ENCODE data around the gene THEM4. TPM values are rescaled to one million over a fixed set of nuclear protein-coding genes. Genes with fewer than 3 reads are reported as not detected.
A peak's percentile ranks its signal among the peaks of the same experiment; 100 is the strongest.

Gene THEM4
- total RNA-seq, 1 donor from 2014 or later: 27.2 TPM

DNA sequence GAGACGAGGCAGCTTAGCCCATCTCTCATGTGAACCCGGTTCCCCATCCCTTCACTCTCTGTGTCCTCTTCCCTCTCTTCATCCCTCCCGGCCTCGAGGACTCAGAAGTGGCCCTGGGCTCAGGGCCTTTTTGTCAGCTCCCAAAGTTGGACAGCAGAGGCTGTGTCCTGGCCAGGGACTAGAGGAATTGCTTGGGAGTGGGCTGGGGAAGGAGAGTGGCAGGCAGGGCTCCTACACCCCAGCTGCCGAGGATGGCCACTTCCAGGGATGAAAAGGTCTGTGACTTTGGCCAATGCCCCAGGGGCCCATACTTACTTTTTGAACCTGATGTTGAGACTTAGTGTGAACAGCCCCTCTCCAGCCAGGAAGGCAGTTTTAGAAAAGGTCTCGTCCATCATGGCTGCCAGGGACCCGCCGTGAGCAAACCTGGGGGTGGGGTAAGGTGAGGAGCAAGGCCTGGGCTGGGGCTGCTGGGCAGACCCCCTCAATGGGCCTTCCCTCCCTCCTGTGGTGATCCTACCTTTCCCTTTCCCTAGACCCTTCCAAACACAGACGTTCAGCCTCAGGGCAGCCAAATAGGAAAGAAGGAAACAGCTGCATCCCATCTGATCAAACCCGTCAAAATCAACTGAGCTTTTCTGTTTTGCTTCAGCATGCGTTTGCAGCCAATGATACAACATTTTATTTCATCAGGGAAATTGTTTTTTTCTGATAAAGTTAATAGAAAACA, 61.3 kb downstream of the THEM4 start:
- no peak for DNase-seq (ENCODE audit: low spot score)
- intact Hi-C loops (cut with micrococcal nuclease): loop anchor here (10.0 kb wide), 1 partner anchor 57 kb away; the partner anchor contains the start of gene THEM4
- H3K27ac Mint-ChIP-seq: peak overlapping the region; percentile 63
- H3K36me3 Mint-ChIP-seq (ENCODE audit: low read depth): peaks cover 31% of the 10 kb centered on the region
- no peaks in the 10 kb centered on the region for H3K9me3 Mint-ChIP-seq
- H3K4me1 Mint-ChIP-seq (ENCODE audit: low read depth): peaks cover 21% of the 10 kb centered on the region
- no peaks in the 10 kb centered on the region for H3K27me3 Mint-ChIP-seq (ENCODE audit: low read depth)
- no peak overlapping the region for H3K4me3 Mint-ChIP-seq (ENCODE audit: low read depth)

DNA sequence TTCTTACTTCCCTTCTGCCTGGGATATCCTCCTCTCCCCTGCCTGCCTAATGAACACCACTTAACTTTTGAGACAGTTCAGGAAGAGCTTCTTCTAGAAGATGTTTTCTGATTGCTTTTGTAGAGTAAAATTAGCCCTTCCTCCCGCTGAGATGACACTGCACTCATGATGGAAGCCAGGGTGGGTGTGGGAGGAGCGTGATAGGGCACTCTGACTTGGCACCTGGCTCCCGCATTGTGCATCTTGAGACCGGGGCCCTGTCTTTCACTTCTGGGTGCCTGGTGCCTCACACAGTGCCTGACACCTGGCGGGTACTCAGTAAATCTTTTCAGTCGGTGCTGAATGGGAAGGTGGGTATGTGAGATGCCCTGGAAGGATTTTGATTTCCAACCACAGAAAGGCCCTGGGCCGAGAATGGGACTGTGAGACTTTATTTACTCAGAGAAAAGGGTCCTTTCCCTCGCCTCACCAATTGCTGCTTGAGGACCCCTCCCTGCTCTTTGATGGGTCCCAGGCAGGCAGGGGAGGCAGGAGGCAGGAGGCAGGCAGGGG, 62.5 kb downstream of the THEM4 start:
- no peak for DNase-seq (ENCODE audit: low spot score)
- peaks cover 34% of the 10 kb centered on the region for H3K36me3 Mint-ChIP-seq (ENCODE audit: low read depth)
- H3K27me3 Mint-ChIP-seq (ENCODE audit: low read depth): no peaks in the 10 kb centered on the region
- peak overlapping the region; percentile 56 for H3K27ac Mint-ChIP-seq
- no peak overlapping the region for H3K4me3 Mint-ChIP-seq (ENCODE audit: low read depth)
- no peaks in the 10 kb centered on the region for H3K9me3 Mint-ChIP-seq
- intact Hi-C loops (cut with micrococcal nuclease): loop anchor here (10.0 kb wide), 1 partner anchor 58 kb away; the partner anchor contains the start of gene THEM4
- H3K4me1 Mint-ChIP-seq (ENCODE audit: low read depth): peaks cover 21% of the 10 kb centered on the region

DNA sequence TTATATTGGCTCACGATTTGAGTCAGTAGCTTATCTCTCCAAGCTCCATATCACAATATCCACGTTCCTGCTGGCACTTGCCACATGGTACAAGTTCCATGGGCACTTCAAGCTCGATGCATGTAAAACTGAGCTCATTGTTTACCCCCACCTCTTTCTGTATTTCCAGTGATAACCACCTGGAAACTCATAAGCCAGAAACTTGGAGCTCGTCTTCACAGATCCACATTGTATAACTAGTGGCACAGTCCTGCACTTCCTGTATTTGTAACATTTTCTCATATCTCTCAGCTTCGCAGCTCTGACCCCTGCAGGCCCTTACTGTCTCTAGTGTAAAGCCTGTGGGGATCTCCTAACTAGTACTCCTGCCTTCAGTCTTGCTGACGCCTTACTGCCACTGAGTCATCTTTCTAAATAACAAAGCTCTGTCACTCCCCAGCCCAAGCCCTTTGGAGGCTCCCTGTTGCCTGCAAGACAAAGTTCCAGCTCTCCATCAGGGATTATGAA, 63.2 kb downstream of the THEM4 start:
- no peaks in the 10 kb centered on the region for H3K9me3 Mint-ChIP-seq
- intact Hi-C loops (cut with micrococcal nuclease): loop anchor here (10.0 kb wide), 1 partner anchor 59 kb away; the partner anchor contains the start of gene THEM4
- no peaks in the 10 kb centered on the region for H3K27me3 Mint-ChIP-seq (ENCODE audit: low read depth)
- no peak overlapping the region for H3K4me3 Mint-ChIP-seq (ENCODE audit: low read depth)
- peak overlapping the region; percentile 56 for H3K27ac Mint-ChIP-seq
- peaks cover 28% of the 10 kb centered on the region for H3K4me1 Mint-ChIP-seq (ENCODE audit: low read depth)
- peaks cover 39% of the 10 kb centered on the region for H3K36me3 Mint-ChIP-seq (ENCODE audit: low read depth)
- DNase-seq (ENCODE audit: low spot score): no peak

DNA sequence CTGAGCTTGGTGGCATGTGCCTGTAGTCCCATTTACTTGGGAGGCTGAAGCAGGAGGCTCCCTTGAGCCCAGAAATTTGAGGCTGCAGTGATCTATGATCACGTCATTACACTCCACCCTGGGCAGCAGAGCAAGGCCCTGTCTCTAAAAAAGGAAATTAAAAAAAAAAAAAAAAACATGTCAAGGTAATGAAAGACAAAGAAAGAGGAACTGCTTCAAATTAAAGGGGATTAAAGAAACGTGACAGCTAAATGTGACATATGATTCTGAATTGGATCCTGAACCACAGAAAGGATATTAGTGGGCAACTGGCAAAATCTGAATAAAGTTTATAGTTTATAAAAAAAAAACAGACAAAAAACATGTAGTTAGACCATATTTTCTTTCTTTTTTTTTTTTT, 65.9 kb downstream of the THEM4 start:
- H3K27ac Mint-ChIP-seq: no peak overlapping the region
- peaks cover 36% of the 10 kb centered on the region for H3K36me3 Mint-ChIP-seq (ENCODE audit: low read depth)
- peaks cover 31% of the 10 kb centered on the region for H3K4me1 Mint-ChIP-seq (ENCODE audit: low read depth)
- no peak overlapping the region for H3K4me3 Mint-ChIP-seq (ENCODE audit: low read depth)
- no peak for DNase-seq (ENCODE audit: low spot score)
- H3K9me3 Mint-ChIP-seq: no peaks in the 10 kb centered on the region
- intact Hi-C loops (cut with micrococcal nuclease): loop anchor here (10.0 kb wide), 1 partner anchor 61 kb away; the partner anchor contains the start of gene THEM4
- H3K27me3 Mint-ChIP-seq (ENCODE audit: low read depth): no peaks in the 10 kb centered on the region

DNA sequence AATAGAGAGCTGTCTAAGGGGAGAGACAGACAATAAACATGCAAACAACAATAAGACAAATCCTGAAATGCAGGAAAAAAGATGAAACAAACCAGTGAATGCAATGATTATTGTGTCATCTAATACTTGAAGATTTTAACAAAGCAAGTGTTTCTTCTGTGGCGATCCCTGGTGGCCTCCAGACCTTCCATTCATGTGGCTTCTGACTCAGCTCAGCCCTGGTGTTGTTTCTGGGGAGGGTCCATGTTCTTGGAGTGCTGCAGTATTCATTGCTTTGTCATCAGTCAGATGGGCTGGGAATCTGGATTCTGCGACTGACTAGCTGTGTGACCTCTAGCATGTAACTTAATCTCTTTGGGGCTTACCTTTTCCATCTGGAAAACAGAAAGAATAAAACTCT, 68.2 kb downstream of the THEM4 start:
- Mint-ChIP-seq H3K4me3 (ENCODE audit: low read depth) (no peak overlapping the region), H3K9me3 (no peaks in the 10 kb centered on the region), H3K4me1 (ENCODE audit: low read depth) (peaks cover 36% of the 10 kb centered on the region), H3K27ac (no peak overlapping the region), H3K36me3 (ENCODE audit: low read depth) (peaks cover 29% of the 10 kb centered on the region), H3K27me3 (ENCODE audit: low read depth) (no peaks in the 10 kb centered on the region)
- intact Hi-C loops (cut with micrococcal nuclease): loop anchor here (10.0 kb wide), 1 partner anchor 64 kb away; the partner anchor contains the start of gene THEM4
- DNase-seq (ENCODE audit: low spot score): no peak

DNA sequence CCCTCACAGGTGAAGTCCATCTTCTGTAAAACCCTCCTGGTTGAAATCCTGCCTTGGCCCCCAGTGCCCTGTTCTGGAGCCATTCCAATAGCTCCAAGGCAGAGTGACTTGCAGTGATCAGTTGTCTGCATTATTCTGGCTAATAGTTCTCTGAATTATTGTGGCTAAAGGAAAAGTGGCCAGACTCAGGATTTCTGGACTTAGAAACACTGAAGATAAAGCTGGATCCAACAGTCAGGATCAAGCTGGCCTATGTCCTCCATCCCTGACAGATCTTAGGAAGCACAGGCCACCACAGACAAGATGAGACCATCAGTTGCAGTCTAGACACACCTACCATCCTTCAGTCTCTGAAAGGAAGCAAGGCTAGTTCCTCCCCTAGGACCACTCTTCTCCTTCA, 68.9 kb downstream of the THEM4 start:
- peaks cover 36% of the 10 kb centered on the region for H3K4me1 Mint-ChIP-seq (ENCODE audit: low read depth)
- DNase-seq (ENCODE audit: low spot score): no peak
- H3K4me3 Mint-ChIP-seq (ENCODE audit: low read depth): peak overlapping the region; percentile 78
- no peaks in the 10 kb centered on the region for H3K9me3 Mint-ChIP-seq
- intact Hi-C loops (cut with micrococcal nuclease): loop anchor here (10.0 kb wide), 1 partner anchor 64 kb away; the partner anchor contains the start of gene THEM4
- peaks cover 26% of the 10 kb centered on the region for H3K36me3 Mint-ChIP-seq (ENCODE audit: low read depth)
- peak overlapping the region; percentile 80 for H3K27ac Mint-ChIP-seq
- no peaks in the 10 kb centered on the region for H3K27me3 Mint-ChIP-seq (ENCODE audit: low read depth)

DNA sequence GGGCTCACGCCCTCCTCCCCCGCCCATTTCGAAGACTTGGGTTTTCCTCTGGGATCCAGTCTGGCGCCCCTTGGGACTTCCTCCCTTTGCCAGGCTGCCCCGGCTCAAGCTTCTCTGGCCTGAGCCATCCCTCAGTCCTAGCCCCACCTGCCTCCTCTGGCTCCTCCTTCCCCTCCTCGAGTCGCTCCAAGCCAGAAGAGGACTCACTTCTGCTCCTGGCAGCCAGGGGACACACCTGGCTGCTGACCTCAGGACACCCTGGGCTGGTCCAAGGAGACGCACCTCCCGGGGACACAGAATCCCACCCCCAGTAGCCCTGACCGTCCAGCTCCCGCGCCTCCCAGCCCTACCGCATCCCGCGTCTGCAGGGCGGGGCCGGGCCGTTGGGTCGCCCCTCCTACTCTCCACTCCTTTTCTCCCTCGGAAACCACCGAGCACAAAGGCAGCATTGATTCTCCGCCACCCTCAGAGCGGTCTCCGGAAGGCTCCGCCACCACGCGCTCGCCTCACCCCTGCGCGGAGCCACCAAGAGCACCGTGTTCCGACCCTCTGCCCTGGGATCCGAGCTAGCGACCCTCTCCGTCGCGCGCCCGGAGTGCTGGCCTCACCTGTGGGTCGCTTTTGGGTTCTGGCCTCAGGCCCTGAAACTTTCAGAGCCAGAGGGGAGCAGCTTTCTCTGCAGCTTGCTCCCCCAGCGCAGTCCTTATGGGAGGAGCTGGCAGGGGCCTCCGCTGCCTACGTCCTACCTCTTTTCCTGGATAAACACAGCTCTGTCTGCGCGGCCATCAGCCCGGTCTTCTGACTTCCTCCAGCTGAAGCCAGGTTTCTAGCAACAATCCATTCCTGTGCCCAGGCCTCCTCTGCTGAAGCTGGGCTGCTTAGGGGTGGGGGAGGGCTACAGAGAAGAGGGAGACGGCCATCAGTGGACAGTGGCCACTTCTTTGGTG, 69.6 kb downstream of the THEM4 start, which contains the start of gene C2CD4D:
TSS of gene C2CD4D (minus strand) at position 364 of the 947 bp plus-strand sequence. CDS start 831 bp downstream, outside the sequence.
- Mint-ChIP-seq H3K9me3 (no peaks in the 10 kb centered on the region), H3K4me3 (ENCODE audit: low read depth) (peak within 1 kb of the TSS; percentile 78), H3K27me3 (ENCODE audit: low read depth) (no peaks in the 10 kb centered on the region), H3K4me1 (ENCODE audit: low read depth) (peaks cover 37% of the 10 kb centered on the region), H3K27ac (peak within 1 kb of the TSS; percentile 80), H3K36me3 (ENCODE audit: low read depth) (peaks cover 19% of the 10 kb centered on the region)
- intact Hi-C loops (cut with micrococcal nuclease): loop anchor here (5.0 to 10.0 kb wide), 5 partner anchors 47 to 385 kb away; partner anchors contain the start of genes POGZ, RIIAD1, S100A10 and TDRKH
- peak; percentile 67 for DNase-seq (ENCODE audit: low spot score)

DNA sequence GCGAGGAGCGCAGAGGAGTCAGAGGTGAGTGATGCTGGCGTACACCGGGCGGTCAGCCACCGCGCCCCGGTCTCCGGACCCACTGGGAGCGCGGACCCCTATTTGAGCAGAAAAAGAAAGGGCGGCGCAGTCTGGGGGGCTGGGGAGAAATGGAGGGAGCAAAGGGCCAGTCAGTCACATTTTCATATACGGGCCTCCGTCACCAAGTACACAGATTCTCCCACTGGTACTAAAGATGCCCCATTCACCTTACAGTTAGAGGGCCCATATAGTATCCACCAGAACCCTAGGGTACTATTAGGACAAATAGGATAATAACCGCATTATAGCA, 70.3 kb downstream of the THEM4 start:
- Mint-ChIP-seq H3K4me1 (ENCODE audit: low read depth) (peaks cover 43% of the 10 kb centered on the region), H3K27ac (peak overlapping the region; percentile 60), H3K9me3 (no peaks in the 10 kb centered on the region), H3K4me3 (ENCODE audit: low read depth) (peak overlapping the region; percentile 78), H3K27me3 (ENCODE audit: low read depth) (no peaks in the 10 kb centered on the region), H3K36me3 (ENCODE audit: low read depth) (peaks cover 14% of the 10 kb centered on the region)
- no peak for DNase-seq (ENCODE audit: low spot score)
- intact Hi-C loops (cut with micrococcal nuclease): loop anchor here (5.0 to 10.0 kb wide), 4 partner anchors 47 to 384 kb away; partner anchors contain the start of genes POGZ, RIIAD1, S100A10 and TDRKH

DNA sequence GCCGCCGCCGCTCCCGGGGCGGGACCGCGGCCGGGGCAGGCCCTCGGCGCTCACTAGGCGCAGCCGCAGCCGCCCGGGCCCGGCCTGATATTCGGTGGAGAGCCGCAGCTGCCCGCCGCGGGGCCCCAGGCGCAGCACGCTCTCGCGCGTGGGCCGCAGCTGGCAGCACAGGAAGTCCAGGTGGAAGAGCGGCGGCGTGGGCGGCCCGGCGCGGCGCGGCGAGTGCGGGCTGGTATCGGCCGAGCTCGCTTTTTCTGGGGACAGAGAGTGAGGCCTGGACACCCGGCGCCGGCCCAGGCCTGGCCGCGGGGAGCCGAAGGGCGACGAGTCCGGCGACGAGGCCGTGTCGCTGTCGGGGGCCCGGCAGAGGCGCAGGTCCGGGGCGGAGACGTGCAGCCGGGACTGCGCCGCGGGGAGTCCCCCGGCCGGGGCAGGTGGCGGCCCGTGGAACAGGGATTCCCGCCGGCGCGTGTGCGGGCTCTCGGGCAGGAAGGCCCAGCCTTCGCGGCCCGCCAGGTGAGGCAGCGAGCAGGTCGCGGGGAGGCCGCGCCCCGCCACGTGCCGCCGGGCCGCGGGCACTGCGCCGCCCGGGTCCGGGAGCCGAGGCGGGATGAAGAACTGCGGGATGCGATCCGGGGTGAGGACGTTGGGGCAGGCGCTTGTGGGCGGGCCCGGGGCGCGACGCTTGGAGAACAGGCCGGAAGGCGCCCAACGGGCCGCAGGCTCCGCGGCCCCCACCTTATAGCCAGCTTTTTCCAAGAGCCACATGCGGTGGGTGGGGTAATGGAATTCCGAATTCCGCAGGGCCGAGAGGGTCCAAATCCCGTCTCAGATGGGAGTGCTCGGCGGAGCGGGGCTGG, 70.9 kb downstream of the THEM4 start:
- Mint-ChIP-seq H3K4me3 (ENCODE audit: low read depth) (peak overlapping the region; percentile 78), H3K36me3 (ENCODE audit: low read depth) (peaks cover 14% of the 10 kb centered on the region), H3K27me3 (ENCODE audit: low read depth) (no peaks in the 10 kb centered on the region), H3K27ac (peak overlapping the region; percentile 60), H3K4me1 (ENCODE audit: low read depth) (peaks cover 49% of the 10 kb centered on the region), H3K9me3 (no peaks in the 10 kb centered on the region)
- intact Hi-C loops (cut with micrococcal nuclease): loop anchor here (5.0 to 10.0 kb wide), 4 partner anchors 46 to 384 kb away; partner anchors contain the start of genes POGZ, RIIAD1, S100A10 and TDRKH
- no peak for DNase-seq (ENCODE audit: low spot score)

DNA sequence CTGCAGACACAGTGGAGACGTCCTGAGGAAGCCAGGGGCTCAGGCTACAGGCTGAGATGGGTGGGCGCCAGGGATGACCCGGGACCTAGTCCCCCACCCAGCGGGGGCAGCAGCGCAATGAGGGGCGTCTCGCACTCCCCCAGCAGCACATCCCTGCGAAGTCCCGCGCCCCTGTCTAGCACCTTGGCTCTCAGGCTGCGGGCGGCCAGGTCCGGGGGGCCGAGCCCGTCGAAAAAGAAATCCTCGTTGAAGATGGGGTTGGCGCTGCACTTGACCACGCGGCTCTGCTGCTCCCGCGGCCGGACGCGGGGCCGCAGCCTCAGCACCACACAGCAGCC, 71.5 kb downstream of the THEM4 start:
- intact Hi-C loops (cut with micrococcal nuclease): loop anchor here (2.0 to 10.0 kb wide), 7 partner anchors 17 to 383 kb away; partner anchors contain the start of genes MRPL9, POGZ, RIIAD1 and S100A10
- Mint-ChIP-seq H3K4me1 (ENCODE audit: low read depth) (peaks cover 53% of the 10 kb centered on the region), H3K27me3 (ENCODE audit: low read depth) (no peaks in the 10 kb centered on the region), H3K9me3 (no peaks in the 10 kb centered on the region), H3K4me3 (ENCODE audit: low read depth) (peak overlapping the region; percentile 88), H3K36me3 (ENCODE audit: low read depth) (peaks cover 14% of the 10 kb centered on the region), H3K27ac (peak overlapping the region; percentile 90)
- DNase-seq (ENCODE audit: low spot score): no peak

DNA sequence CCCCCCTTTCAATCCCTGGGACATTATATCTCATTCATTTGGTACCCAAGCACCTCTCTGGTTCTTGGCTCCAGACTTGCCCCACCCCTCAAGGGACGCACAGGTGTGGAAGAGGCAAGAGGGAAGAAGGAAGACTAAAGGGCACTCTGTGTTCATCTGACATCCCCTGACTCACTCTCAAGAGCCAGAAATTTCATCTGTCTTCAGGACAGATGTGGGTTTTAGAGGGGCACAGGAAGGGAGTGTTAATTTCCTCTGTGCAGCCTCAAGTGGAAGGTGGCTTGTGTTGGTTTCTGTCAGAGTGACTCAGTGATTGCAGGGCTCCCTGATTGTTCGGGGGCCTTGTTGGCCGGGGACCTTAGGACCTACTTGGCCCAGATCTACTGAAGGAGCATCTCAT, 72.1 kb downstream of the THEM4 start:
- DNase-seq (ENCODE audit: low spot score): no peak
- intact Hi-C loops (cut with micrococcal nuclease): loop anchor here (2.0 to 10.0 kb wide), 7 partner anchors 16 to 382 kb away; partner anchors contain the start of genes MRPL9, POGZ, RIIAD1 and S100A10
- H3K36me3 Mint-ChIP-seq (ENCODE audit: low read depth): peaks cover 13% of the 10 kb centered on the region
- H3K27ac Mint-ChIP-seq: peak overlapping the region; percentile 90
- H3K4me3 Mint-ChIP-seq (ENCODE audit: low read depth): peak overlapping the region; percentile 88
- no peaks in the 10 kb centered on the region for H3K9me3 Mint-ChIP-seq
- peaks cover 54% of the 10 kb centered on the region for H3K4me1 Mint-ChIP-seq (ENCODE audit: low read depth)
- H3K27me3 Mint-ChIP-seq (ENCODE audit: low read depth): no peaks in the 10 kb centered on the region

Data from activated T-helper 2 cell treated with anti-CD3 and anti-CD28 coated beads, Interferon-gamma antibody, Interleukin-2, Interleukin-4, amounts not matched to agents 10 μg/mL and 5 μg/mL and 100 μg/mL, durations not matched to agents 14 hours and 24 hours and 36 hours (primary cell).